Activated T-cell treated with anti-CD3 and anti-CD28 coated beads, Interleukin-2, amount 50 U/mL, for 4 hours (primary cell): ENCODE data around the gene TAGLN. TPM values are rescaled to one million over a fixed set of nuclear protein-coding genes. Genes with fewer than 3 reads are reported as not detected.
A peak's percentile ranks its signal among the peaks of the same experiment; 100 is the strongest.
"Not testable (repeated sequence)": the region's sequence is repeated elsewhere in the genome, so short reads cannot be mapped to it uniquely, and the experiment has no call there.

Experiments
- ATAC-seq, 2 donors: fragments of 200-7000 bp; cut with Tn5 transposase; one replicate each; pipeline ENCODE4 v1.10.0; 2021
- DNase-seq: peaks from one replicate; pipeline ENCODE4 v3.0.0-alpha.2; 2020
- H3K27me3 Mint-ChIP-seq: one replicate; pipeline ENCODE4 v1.8.0; 2021; ENCODE audit warnings: low read depth, mixed read lengths
- H3K36me3 Mint-ChIP-seq: one replicate; pipeline ENCODE4 v1.8.0; 2022; ENCODE audit warnings: mixed read lengths; ENCODE audit not compliant: insufficient read depth
- H3K4me1 Mint-ChIP-seq: one replicate; pipeline ENCODE4 v1.8.0; 2021; ENCODE audit warnings: low read depth, mixed read lengths
- H3K4me3 Mint-ChIP-seq: one replicate; pipeline ENCODE4 v1.8.0; 2021; ENCODE audit warnings: mild to moderate bottlenecking, moderate library complexity, mixed read lengths
- H3K9me3 Mint-ChIP-seq: one replicate; pipeline ENCODE4 v1.8.0; 2021; ENCODE audit warnings: mixed read lengths
- total RNA-seq, 3 donors: library from RNA; stranded (reverse); gene quantifications; one replicate each; pipeline ENCODE4 v1.2.1, GENCODE V29; 2021

TAGLN gene
- total RNA-seq, 3 donors from 2014 or later: 2.5 to 3.9 (median 3.2) TPM

DNA sequence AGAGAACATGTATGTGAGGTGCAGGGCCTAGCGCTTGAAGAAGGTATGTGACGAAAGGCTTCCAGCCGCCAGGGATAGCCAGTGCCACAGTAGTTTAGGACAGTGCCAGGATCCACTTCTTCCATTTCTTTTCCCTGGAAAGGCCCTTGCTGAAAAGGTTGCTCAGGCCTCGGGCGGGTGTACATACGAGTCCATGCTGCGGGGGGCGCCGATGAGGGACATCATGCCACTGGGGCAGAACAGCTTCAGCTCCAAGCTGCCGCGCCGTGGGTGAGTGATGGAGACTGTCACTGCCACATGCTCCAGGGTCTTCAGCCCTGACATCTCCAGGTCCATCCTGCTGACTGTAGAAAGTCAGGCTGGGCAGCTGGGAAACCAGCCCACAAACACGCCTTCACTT lies 9.5 kb downstream of the TAGLN start:
- H3K4me1 Mint-ChIP-seq, H3K27me3 Mint-ChIP-seq, H3K4me3 Mint-ChIP-seq, H3K9me3 Mint-ChIP-seq, DNase-seq: not testable (repeated sequence)
- peaks cover 28% of the 10 kb centered on the region for H3K36me3 Mint-ChIP-seq
- ATAC-seq: peak in 1 of 2 donors; percentile 25

DNA sequence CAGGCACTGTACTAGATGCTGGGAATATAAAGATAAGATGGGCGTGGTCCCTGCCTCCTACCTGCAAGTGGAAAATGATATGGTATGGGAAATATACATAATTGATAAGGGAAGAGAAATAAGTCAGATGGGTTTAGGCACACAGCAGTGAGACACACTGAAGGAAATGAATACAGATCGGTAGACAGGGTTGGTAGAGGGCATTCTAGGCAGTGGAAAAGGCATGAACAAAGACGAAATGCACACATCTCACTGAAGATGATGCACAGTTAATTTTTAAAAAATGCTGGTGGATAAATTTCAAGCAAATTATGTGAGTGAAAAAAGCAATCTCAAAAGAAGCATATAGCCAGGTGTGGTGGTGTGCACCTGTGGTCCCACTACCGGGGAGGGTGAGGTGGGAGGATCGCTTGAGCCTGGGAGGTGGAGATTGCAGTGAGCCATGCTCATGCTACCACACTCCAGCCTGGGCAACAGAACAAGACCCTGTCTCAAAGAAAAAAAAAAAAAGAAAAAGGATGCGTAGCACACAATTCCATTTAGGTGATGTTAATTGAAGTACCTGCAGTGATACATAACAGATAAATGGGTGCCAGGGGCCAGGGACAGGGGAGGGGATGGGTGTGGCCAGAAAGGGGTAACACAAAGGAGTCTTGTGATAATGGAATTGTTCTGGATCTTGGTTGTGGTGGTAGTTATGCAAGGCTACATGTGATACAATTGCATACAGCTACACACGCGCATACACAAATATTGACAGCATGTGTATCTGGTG lies 10.4 kb downstream of the TAGLN start:
- not testable (repeated sequence) for H3K27me3 Mint-ChIP-seq, H3K4me1 Mint-ChIP-seq, H3K9me3 Mint-ChIP-seq, DNase-seq, ATAC-seq, H3K4me3 Mint-ChIP-seq
- H3K36me3 Mint-ChIP-seq: peaks cover 31% of the 10 kb centered on the region

- H3K4me1 Mint-ChIP-seq: no peaks in the 10 kb centered on the region
- no peak overlapping the region for H3K4me3 Mint-ChIP-seq
These were observed 11.4 kb downstream of the TAGLN start for GRCh38 chr11:117210620-117211019.

GRCh38 chr11:117212697-117213355 lies 13.7 kb downstream of the TAGLN start:
- Mint-ChIP-seq H3K4me3 (no peak overlapping the region), H3K9me3 (no peaks in the 10 kb centered on the region), H3K27me3 (no peaks in the 10 kb centered on the region), H3K4me1 (no peaks in the 10 kb centered on the region), H3K36me3 (peaks cover 38% of the 10 kb centered on the region)
- no peak for DNase-seq
- no peak for ATAC-seq

More at GRCh38 chr11:117210620-117211019, 11.4 kb downstream of the TAGLN start:
- H3K36me3 Mint-ChIP-seq: peaks cover 27% of the 10 kb centered on the region
- DNase-seq: no peak
- no peaks in the 10 kb centered on the region for H3K27me3 Mint-ChIP-seq
- no peak for ATAC-seq
- no peaks in the 10 kb centered on the region for H3K9me3 Mint-ChIP-seq

DNA sequence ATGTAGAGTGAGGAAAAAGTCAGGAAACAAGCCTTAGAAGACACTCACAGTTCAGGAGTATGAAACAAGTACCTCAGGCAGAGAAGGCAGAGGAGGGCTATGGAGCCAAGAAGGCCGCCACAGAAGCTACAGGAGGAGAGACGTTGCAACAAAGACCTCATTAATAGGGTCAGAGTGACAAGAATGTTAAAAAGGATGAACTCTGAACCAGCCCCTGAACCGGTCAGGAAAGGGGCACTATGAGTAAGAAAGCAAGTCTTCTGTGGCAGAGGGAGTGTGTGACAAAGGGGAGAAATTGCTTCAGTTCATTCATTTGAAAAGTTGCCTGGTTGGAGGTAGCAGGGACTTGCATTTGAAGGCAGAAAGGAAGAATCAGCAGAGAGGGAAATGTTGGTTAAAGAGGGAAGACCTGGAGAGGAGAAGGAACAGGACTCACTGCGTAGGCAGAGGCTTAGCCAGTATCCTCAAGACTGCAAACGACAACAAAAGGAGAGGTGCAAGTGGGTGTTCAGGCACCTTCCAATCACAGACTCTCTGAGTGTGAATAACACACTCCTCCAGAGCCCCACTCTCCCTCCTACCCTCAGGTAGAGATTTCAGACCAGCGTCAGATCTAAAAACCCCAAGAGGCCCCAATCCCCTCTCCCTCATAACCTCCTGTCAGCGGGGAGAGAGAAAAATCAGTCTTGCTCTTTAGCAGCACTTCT lies 15.4 kb downstream of the TAGLN start:
- ATAC-seq: no peak
- Mint-ChIP-seq H3K27me3 (no peaks in the 10 kb centered on the region), H3K4me1 (no peaks in the 10 kb centered on the region), H3K4me3 (no peak overlapping the region), H3K36me3 (peaks cover 53% of the 10 kb centered on the region), H3K9me3 (no peaks in the 10 kb centered on the region)
- no peak for DNase-seq

GRCh38 chr11:117217141-117218084 lies 18.2 kb downstream of the TAGLN start:
- no peaks in the 10 kb centered on the region for H3K4me1 Mint-ChIP-seq
- H3K27me3 Mint-ChIP-seq: no peaks in the 10 kb centered on the region
- no peak overlapping the region for H3K4me3 Mint-ChIP-seq
- H3K9me3 Mint-ChIP-seq: no peaks in the 10 kb centered on the region
- DNase-seq (no peak), ATAC-seq (no peak)
- H3K36me3 Mint-ChIP-seq: peaks cover 56% of the 10 kb centered on the region

- DNase-seq: no peak
- no peak for ATAC-seq
- H3K9me3 Mint-ChIP-seq: no peaks in the 10 kb centered on the region
- H3K27me3 Mint-ChIP-seq: no peaks in the 10 kb centered on the region
- H3K4me3 Mint-ChIP-seq: no peak overlapping the region
- no peaks in the 10 kb centered on the region for H3K4me1 Mint-ChIP-seq
- H3K36me3 Mint-ChIP-seq: peaks cover 51% of the 10 kb centered on the region
These were observed 19.2 kb downstream of the TAGLN start for GRCh38 chr11:117218133-117218915.

- Mint-ChIP-seq H3K4me1 (no peaks in the 10 kb centered on the region), H3K27me3 (no peaks in the 10 kb centered on the region), H3K9me3 (no peaks in the 10 kb centered on the region), H3K4me3 (no peak overlapping the region), H3K36me3 (peaks cover 50% of the 10 kb centered on the region)
- ATAC-seq (no peak), DNase-seq (no peak)
These were observed 19.8 kb downstream of the TAGLN start for GRCh38 chr11:117219001-117219400.

- no peaks in the 10 kb centered on the region for H3K27me3 Mint-ChIP-seq
- DNase-seq (no peak), ATAC-seq (no peak)
- no peak overlapping the region for H3K4me3 Mint-ChIP-seq
- no peaks in the 10 kb centered on the region for H3K4me1 Mint-ChIP-seq
- H3K36me3 Mint-ChIP-seq: peaks cover 50% of the 10 kb centered on the region
- H3K9me3 Mint-ChIP-seq: no peaks in the 10 kb centered on the region
These were observed 20.3 kb downstream of the TAGLN start for GRCh38 chr11:117219455-117219854.

DNA sequence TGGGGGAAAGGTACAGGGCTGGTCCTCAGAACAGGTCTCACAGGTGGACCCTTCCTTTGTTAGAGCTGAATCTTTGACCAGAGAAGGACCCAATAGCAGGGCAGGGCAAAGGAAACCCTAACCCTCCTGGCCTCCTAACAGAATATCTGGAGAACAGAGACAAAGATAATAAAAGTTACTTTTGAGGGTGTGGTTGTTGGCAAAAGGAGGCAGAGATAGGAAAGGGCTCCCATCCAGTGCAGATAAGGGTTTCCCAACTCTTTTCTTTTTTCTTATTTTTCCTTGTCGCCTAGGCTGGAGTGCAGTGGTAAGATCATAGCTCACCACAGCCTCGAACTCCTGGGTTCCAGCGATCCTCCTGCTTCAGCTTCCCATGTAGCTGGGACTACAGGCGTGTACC lies 20.8 kb downstream of the TAGLN start:
- H3K4me3 Mint-ChIP-seq: no peak overlapping the region
- ATAC-seq (no peak), DNase-seq (no peak)
- H3K36me3 Mint-ChIP-seq: peaks cover 49% of the 10 kb centered on the region
- no peaks in the 10 kb centered on the region for H3K4me1 Mint-ChIP-seq
- H3K9me3 Mint-ChIP-seq: no peaks in the 10 kb centered on the region
- H3K27me3 Mint-ChIP-seq: no peaks in the 10 kb centered on the region

GRCh38 chr11:117220568-117220967 lies 21.4 kb downstream of the TAGLN start:
- ATAC-seq (no peak), DNase-seq (no peak)
- H3K9me3 Mint-ChIP-seq: no peaks in the 10 kb centered on the region
- peaks cover 55% of the 10 kb centered on the region for H3K36me3 Mint-ChIP-seq
- H3K4me1 Mint-ChIP-seq: no peaks in the 10 kb centered on the region
- no peak overlapping the region for H3K4me3 Mint-ChIP-seq
- H3K27me3 Mint-ChIP-seq: no peaks in the 10 kb centered on the region

DNA sequence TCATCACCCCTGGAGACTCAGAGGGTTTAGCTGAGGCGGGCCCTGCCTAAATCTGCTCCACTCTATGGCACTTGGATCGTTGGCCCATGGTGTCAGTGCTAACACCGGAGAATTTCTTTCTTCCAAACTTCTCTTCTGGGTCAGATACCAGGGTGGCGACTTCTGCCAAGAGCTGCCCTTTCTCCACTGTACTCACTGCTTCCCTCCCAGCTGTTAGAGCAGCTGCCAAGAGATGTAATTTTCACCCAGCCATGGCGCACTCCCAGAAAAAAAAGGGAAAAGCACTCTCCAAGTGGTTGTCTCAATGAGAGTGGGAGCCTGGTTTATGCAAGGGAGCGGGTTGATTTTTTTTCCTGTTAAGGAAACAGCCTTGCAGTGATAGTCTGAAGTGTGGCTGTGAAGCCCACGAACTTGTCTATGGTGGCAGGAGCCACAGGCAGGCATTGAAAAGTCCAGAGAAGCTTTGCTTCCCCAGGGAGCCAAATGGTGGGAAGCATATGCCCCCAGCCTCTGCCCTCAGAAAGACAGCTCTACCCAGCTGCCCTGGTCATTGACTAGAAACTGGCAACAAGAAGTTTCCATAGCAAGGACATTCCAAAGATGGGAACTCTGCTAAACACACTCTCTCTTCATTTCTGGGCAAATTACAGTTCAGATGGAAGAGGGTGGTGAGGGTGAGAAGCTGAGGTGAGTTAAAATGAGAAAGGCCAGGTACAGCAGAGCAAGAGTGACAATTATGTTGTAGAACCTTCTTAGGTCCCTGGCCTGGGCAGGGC lies 22.0 kb downstream of the TAGLN start:
- H3K9me3 Mint-ChIP-seq: no peaks in the 10 kb centered on the region
- DNase-seq (no peak), ATAC-seq (no peak)
- no peak overlapping the region for H3K4me3 Mint-ChIP-seq
- H3K27me3 Mint-ChIP-seq: no peaks in the 10 kb centered on the region
- H3K4me1 Mint-ChIP-seq: no peaks in the 10 kb centered on the region
- peaks cover 55% of the 10 kb centered on the region for H3K36me3 Mint-ChIP-seq
